GM12891 (cell line): ENCODE results near the gene DNAJC9.

Experiments
- POLR2A ChIP-seq: IDR thresholded peaks from 2 replicates; pipeline ENCODE4 v1.6.1; 2011; ENCODE audit warnings: low read depth, low read length, control low read depth
- SPI1 ChIP-seq: IDR thresholded peaks from 2 replicates; pipeline ENCODE4 v1.6.1; 2011; ENCODE audit warnings: low read depth, low read length, control low read depth
- TAF1 ChIP-seq: IDR thresholded peaks from 2 replicates; pipeline ENCODE4 v1.6.1; 2011; ENCODE audit warnings: low read depth, low read length, control low read depth

- TF ChIP-seq POLR2A: no peak
- TF ChIP-seq SPI1: no peak
- no peak for TF ChIP-seq TAF1
Observed at GRCh38 chr10:73264423-73264822, 17.4 kb upstream of the DNAJC9 start.
